ENCODE results near the gene HMG20B.

DNA sequence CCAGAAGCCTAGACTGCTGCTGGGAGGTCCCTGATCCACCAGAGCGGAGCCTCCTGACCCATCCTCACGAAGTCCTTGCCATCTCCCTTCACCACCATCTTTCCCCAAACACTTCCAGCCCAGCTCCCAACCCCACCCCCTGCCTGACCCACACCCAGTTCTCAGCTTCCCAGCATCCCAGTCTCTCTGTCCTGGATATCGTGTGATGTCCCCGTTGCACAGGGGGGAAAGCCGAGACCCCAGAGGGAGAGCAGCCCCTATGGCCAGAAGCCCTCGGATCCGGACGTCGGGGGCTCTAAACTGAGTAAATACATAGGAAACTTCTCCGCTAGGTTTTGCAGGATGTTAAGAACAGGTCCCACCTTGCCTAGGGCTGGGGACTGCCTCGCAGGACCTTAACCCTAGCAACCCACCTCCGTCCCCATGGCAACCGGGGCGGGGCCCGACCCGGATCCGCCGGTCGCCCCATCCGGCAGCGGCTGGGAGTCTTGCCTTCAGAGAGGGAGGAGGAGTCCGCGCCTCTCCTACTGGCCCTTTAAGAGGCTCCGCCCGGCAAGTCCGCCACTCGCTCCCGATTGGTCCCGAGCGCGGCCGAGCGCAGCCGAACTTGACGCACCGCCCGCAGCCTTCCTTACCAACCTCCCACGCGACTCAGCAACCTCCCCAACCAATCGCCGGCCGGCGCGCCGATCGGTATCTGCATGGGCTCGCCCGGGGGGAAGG is 451 bp upstream of the HMG20B start:
- TF ChIP-seq, protein P1, sequence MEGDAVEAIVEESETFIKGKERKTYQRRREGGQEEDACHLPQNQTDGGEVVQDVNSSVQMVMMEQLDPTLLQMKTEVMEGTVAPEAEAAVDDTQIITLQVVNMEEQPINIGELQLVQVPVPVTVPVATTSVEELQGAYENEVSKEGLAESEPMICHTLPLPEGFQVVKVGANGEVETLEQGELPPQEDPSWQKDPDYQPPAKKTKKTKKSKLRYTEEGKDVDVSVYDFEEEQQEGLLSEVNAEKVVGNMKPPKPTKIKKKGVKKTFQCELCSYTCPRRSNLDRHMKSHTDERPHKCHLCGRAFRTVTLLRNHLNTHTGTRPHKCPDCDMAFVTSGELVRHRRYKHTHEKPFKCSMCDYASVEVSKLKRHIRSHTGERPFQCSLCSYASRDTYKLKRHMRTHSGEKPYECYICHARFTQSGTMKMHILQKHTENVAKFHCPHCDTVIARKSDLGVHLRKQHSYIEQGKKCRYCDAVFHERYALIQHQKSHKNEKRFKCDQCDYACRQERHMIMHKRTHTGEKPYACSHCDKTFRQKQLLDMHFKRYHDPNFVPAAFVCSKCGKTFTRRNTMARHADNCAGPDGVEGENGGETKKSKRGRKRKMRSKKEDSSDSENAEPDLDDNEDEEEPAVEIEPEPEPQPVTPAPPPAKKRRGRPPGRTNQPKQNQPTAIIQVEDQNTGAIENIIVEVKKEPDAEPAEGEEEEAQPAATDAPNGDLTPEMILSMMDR (IDR thresholded peaks at IDR 0.05; ENCODE audit: poor library complexity, severe bottlenecking): no peak
- TF ChIP-seq POLR2AphosphoS5 (IDR thresholded peaks at IDR 0.05) (no peak), EZH2 (IDR thresholded peaks at IDR 0.05; ENCODE audit: borderline replicate concordance, insufficient read depth, low read length, poor library complexity, severe bottlenecking) (no peak), EP300 (conservative IDR thresholded peaks at IDR 0.05; ENCODE audit: poor library complexity, severe bottlenecking) (no peak), RAD21 (conservative IDR thresholded peaks at IDR 0.05) (no peak), TAF1 (IDR thresholded peaks at IDR 0.05; ENCODE audit: low read depth) (no peak), MXI1 (conservative IDR thresholded peaks at IDR 0.05; ENCODE audit: poor library complexity, severe bottlenecking) (no peak), SMC3 (conservative IDR thresholded peaks at IDR 0.05; ENCODE audit: poor library complexity) (no peak)
- TF ChIP-seq, protein P2, sequence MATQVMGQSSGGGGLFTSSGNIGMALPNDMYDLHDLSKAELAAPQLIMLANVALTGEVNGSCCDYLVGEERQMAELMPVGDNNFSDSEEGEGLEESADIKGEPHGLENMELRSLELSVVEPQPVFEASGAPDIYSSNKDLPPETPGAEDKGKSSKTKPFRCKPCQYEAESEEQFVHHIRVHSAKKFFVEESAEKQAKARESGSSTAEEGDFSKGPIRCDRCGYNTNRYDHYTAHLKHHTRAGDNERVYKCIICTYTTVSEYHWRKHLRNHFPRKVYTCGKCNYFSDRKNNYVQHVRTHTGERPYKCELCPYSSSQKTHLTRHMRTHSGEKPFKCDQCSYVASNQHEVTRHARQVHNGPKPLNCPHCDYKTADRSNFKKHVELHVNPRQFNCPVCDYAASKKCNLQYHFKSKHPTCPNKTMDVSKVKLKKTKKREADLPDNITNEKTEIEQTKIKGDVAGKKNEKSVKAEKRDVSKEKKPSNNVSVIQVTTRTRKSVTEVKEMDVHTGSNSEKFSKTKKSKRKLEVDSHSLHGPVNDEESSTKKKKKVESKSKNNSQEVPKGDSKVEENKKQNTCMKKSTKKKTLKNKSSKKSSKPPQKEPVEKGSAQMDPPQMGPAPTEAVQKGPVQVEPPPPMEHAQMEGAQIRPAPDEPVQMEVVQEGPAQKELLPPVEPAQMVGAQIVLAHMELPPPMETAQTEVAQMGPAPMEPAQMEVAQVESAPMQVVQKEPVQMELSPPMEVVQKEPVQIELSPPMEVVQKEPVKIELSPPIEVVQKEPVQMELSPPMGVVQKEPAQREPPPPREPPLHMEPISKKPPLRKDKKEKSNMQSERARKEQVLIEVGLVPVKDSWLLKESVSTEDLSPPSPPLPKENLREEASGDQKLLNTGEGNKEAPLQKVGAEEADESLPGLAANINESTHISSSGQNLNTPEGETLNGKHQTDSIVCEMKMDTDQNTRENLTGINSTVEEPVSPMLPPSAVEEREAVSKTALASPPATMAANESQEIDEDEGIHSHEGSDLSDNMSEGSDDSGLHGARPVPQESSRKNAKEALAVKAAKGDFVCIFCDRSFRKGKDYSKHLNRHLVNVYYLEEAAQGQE (IDR thresholded peaks at IDR 0.05; ENCODE audit: borderline replicate concordance): no peak
